ENCODE data around the gene OTOG.
A peak's percentile ranks its signal among the peaks of the same experiment; 100 is the strongest.

The OTOG gene

GRCh38 chr11:17541330-17541885 lies 5.7 kb upstream of the OTOG start:
- Histone ChIP-seq H3K9ac (ENCODE audit: low read depth, low read length) (no peak overlapping the region), H3K27ac (ENCODE audit: low read depth, low read length) (no peak overlapping the region), H3K4me3 (ENCODE audit: low read depth, low read length) (no peak overlapping the region), H3K27me3 (ENCODE audit: control insufficient read depth, insufficient read depth, low read length) (peaks cover 11% of the 10 kb centered on the region), H3K9me3 (ENCODE audit: control insufficient read depth, insufficient read depth, low read length) (no peaks in the 10 kb centered on the region), H3K36me3 (ENCODE audit: control insufficient read depth, insufficient read depth, low read length) (no peaks in the 10 kb centered on the region), H3K4me1 (ENCODE audit: control insufficient read depth, insufficient read depth, low read length) (no peaks in the 10 kb centered on the region)

DNA sequence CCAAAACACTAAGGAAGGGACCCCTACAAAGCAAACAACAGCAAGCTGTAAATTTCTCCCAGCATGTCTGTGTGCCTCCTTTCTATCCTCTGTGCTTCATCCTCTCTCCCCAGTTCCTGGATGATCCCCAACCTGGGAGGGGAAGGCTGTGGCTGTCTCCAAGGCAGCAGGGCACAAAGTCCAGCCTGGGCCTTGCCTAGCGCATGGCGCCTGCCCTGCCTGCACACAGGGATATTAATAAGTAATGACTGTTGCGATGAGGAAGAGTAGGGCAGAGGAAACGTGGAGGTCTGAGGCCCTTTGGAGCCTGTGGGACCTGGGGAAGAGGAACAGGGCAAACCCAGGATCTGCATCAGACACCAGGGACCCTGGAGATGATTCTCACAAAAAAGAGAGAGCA lies 4.8 kb upstream of the OTOG start:
- H3K9me3 ChIP-seq (ENCODE audit: control insufficient read depth, insufficient read depth, low read length): no peaks in the 10 kb centered on the region
- H3K4me3 ChIP-seq (ENCODE audit: low read depth, low read length): no peak overlapping the region
- H3K27me3 ChIP-seq (ENCODE audit: control insufficient read depth, insufficient read depth, low read length): peaks cover 13% of the 10 kb centered on the region
- peaks cover 5% of the 10 kb centered on the region for H3K4me1 ChIP-seq (ENCODE audit: control insufficient read depth, insufficient read depth, low read length)
- H3K36me3 ChIP-seq (ENCODE audit: control insufficient read depth, insufficient read depth, low read length): no peaks in the 10 kb centered on the region
- no peak overlapping the region for H3K27ac ChIP-seq (ENCODE audit: low read depth, low read length)
- H3K9ac ChIP-seq (ENCODE audit: low read depth, low read length): no peak overlapping the region

DNA sequence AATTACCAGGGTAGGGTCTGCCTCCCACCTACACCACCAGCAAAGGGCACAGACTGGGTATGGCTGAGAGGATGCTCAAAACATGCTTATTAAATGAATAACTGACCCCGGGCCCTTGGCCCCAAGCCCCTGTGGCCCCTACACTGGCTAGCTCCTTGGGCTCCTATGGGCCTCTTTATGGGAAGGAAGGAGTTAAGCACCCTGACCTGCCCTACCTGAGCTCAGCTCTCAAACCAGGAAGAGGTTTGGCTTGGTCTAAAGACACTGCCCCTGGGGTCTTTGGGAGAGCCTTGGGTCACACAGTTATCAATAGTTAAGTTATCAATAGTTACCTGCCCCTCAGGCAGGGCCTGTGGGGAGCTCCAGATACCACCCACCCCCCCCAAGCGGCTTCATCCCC lies 4.0 kb upstream of the OTOG start:
- H3K9ac ChIP-seq (ENCODE audit: low read depth, low read length): no peak overlapping the region
- peaks cover 10% of the 10 kb centered on the region for H3K4me1 ChIP-seq (ENCODE audit: control insufficient read depth, insufficient read depth, low read length)
- no peak overlapping the region for H3K4me3 ChIP-seq (ENCODE audit: low read depth, low read length)
- no peak overlapping the region for H3K27ac ChIP-seq (ENCODE audit: low read depth, low read length)
- no peaks in the 10 kb centered on the region for H3K36me3 ChIP-seq (ENCODE audit: control insufficient read depth, insufficient read depth, low read length)
- peaks cover 21% of the 10 kb centered on the region for H3K27me3 ChIP-seq (ENCODE audit: control insufficient read depth, insufficient read depth, low read length)
- no peaks in the 10 kb centered on the region for H3K9me3 ChIP-seq (ENCODE audit: control insufficient read depth, insufficient read depth, low read length)

DNA sequence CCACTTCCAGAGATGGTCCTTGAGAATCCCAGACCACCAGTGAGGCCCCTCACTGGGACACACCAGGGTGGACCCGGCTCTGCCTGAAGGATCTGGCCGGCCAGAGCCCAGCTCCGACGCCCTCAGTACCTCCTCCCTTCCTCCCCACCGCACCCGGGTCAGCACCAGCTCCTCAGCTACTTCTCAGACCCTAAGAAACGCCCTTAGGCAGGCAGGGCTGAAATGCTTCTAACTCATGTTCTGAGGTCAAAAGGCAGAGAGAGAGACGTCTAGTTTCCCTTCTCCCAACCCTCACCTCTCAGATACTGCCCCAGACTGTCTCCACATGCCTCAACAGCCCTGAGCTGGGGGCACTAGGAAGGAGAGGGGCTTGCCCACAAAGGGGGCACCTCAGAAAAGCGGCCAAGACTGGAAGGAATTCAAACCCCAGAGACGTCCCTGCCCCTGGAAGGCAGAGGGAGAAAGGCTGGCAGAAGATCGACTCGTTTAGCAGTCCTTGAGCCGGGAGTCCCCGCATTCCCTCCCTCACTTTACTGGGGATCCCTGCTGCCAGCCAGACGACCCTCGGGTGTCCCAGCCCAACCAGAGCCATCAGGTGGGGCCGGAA lies 3.4 kb upstream of the OTOG start:
- Histone ChIP-seq H3K27me3 (ENCODE audit: control insufficient read depth, insufficient read depth, low read length) (peaks cover 21% of the 10 kb centered on the region), H3K9me3 (ENCODE audit: control insufficient read depth, insufficient read depth, low read length) (no peaks in the 10 kb centered on the region), H3K36me3 (ENCODE audit: control insufficient read depth, insufficient read depth, low read length) (no peaks in the 10 kb centered on the region), H3K4me1 (ENCODE audit: control insufficient read depth, insufficient read depth, low read length) (peaks cover 10% of the 10 kb centered on the region), H3K27ac (ENCODE audit: low read depth, low read length) (no peak overlapping the region), H3K4me3 (ENCODE audit: low read depth, low read length) (peak overlapping the region; percentile 71), H3K9ac (ENCODE audit: low read depth, low read length) (no peak overlapping the region)

- H3K27ac ChIP-seq (ENCODE audit: low read depth, low read length): no peak within 1 kb of the TSS
- no peaks in the 10 kb centered on the region for H3K36me3 ChIP-seq (ENCODE audit: control insufficient read depth, insufficient read depth, low read length)
- peaks cover 21% of the 10 kb centered on the region for H3K27me3 ChIP-seq (ENCODE audit: control insufficient read depth, insufficient read depth, low read length)
- H3K4me3 ChIP-seq (ENCODE audit: low read depth, low read length): peak within 1 kb of the TSS; percentile 71
- H3K9ac ChIP-seq (ENCODE audit: low read depth, low read length): no peak within 1 kb of the TSS
- peaks cover 10% of the 10 kb centered on the region for H3K4me1 ChIP-seq (ENCODE audit: control insufficient read depth, insufficient read depth, low read length)
- H3K9me3 ChIP-seq (ENCODE audit: control insufficient read depth, insufficient read depth, low read length): no peaks in the 10 kb centered on the region
Measured at GRCh38 chr11:17544181-17544622, 2.9 kb upstream of the OTOG start, which contains the start of gene USH1C. USH1C (minus strand) TSS chr11:17544416; CDS start chr11:17544307, 109 bp downstream.

DNA sequence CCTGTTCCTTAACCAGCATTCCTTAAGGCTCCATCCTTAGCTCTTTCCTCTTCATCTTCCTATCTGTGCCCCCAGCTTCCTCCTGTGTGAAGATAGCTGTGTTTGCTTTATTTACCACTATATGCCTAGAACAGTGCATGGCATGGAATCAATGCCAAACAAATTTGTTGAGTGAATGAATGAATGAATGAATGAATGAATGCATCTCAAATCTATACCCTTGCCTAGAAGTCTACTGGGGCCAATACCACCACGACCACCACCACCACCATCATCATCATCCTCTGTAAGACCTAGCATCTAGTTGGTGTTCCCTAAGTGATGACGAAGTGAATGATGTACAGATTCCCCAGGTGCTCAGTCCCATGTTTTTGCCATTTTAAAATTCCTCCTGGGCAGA lies 819 bp upstream of the OTOG start:
- Histone ChIP-seq H3K9ac (ENCODE audit: low read depth, low read length) (no peak overlapping the region), H3K27me3 (ENCODE audit: control insufficient read depth, insufficient read depth, low read length) (peaks cover 21% of the 10 kb centered on the region), H3K4me1 (ENCODE audit: control insufficient read depth, insufficient read depth, low read length) (peaks cover 10% of the 10 kb centered on the region), H3K9me3 (ENCODE audit: control insufficient read depth, insufficient read depth, low read length) (no peaks in the 10 kb centered on the region), H3K4me3 (ENCODE audit: low read depth, low read length) (no peak overlapping the region), H3K36me3 (ENCODE audit: control insufficient read depth, insufficient read depth, low read length) (no peaks in the 10 kb centered on the region), H3K27ac (ENCODE audit: low read depth, low read length) (no peak overlapping the region)

DNA sequence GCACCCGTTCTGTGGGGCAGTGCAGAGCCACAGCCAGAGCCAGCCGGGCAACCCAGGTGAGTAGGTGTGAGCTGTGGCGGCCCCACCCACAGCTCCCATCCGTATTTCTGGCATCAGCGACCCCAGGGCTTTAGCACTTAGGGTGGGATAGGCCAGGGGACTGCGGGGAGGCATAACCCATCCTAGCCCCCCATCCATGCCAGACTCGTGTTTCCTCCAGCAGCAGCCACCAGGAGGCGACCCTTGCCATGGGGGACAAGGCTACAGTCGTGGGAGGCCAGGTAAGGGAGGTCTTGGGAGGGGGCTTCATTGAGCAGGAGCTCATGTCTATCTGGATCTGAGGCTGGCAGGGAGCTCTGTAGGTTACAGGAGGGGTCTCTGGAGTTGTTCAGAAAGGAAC lies 873 bp downstream of the OTOG start:
- Histone ChIP-seq H3K9ac (ENCODE audit: low read depth, low read length) (no peak overlapping the region), H3K4me1 (ENCODE audit: control insufficient read depth, insufficient read depth, low read length) (peaks cover 10% of the 10 kb centered on the region), H3K27me3 (ENCODE audit: control insufficient read depth, insufficient read depth, low read length) (peaks cover 17% of the 10 kb centered on the region), H3K4me3 (ENCODE audit: low read depth, low read length) (no peak overlapping the region), H3K36me3 (ENCODE audit: control insufficient read depth, insufficient read depth, low read length) (no peaks in the 10 kb centered on the region), H3K9me3 (ENCODE audit: control insufficient read depth, insufficient read depth, low read length) (no peaks in the 10 kb centered on the region), H3K27ac (ENCODE audit: low read depth, low read length) (no peak overlapping the region)

DNA sequence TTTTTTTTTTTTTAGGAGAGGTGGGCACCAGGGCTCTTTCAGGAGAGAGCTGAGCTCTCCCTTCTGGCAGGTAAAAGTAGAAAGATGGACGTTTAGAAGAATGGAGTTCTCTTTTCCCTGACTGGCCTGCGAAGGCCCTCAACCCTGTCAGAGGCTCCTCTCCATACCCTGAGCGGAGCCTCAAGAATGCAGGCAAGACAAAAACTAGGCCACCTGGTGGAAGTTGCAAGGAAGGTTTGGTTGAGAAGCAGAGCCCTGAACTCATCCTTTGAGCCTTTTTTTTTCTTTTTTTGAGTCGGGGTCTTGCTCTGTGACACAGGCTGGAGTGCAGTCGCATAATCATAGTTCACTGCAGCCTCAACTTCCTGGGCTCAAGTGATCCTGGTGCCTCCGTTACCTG lies 1.4 kb downstream of the OTOG start:
- no peak overlapping the region for H3K9ac ChIP-seq (ENCODE audit: low read depth, low read length)
- H3K36me3 ChIP-seq (ENCODE audit: control insufficient read depth, insufficient read depth, low read length): no peaks in the 10 kb centered on the region
- H3K4me1 ChIP-seq (ENCODE audit: control insufficient read depth, insufficient read depth, low read length): peaks cover 10% of the 10 kb centered on the region
- H3K9me3 ChIP-seq (ENCODE audit: control insufficient read depth, insufficient read depth, low read length): no peaks in the 10 kb centered on the region
- peaks cover 16% of the 10 kb centered on the region for H3K27me3 ChIP-seq (ENCODE audit: control insufficient read depth, insufficient read depth, low read length)
- no peak overlapping the region for H3K4me3 ChIP-seq (ENCODE audit: low read depth, low read length)
- H3K27ac ChIP-seq (ENCODE audit: low read depth, low read length): no peak overlapping the region

DNA sequence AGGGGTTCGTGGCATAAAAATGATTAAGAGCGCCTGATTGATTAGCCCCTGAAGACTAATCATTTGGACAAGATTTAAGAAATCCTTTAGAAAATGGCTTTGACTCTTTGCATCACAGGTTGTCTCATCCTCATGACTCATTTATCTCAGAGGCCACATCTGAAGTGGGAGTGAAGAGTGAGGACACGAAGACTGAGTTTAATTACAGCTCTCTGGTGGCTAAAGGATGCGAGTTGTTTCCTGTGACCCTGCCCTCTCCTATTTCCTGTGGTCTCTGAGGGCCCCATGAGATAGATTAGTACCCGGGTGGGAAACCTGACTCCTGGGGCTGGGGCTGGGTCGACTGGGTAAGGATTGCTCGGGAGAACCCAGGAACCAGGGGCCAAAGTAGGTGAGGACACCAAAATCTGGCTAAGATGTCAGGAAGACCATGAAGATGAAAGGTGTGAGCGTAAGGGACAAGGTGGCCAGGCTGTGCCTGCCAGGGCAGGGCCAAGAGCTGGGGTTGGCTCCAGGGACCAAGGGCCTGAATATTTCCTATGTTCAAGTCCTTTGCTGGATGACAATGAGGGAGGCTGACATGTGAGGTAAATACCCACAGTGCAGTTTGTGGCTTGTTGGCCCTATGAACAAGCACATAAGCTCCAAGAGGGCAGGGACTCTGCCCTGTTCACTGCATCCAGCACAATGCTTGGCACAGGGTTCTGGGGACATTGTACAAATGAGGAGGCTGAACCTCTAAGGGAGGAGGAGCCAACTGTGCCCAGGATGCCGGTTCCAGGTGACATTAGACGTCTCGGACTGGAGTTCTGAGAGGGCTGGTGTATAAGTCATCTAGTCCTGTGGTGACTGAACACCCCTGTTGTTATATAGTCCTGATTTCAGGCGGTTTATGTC lies 3.6 kb downstream of the OTOG start:
- Histone ChIP-seq H3K4me3 (ENCODE audit: low read depth, low read length) (no peak overlapping the region), H3K9me3 (ENCODE audit: control insufficient read depth, insufficient read depth, low read length) (no peaks in the 10 kb centered on the region), H3K9ac (ENCODE audit: low read depth, low read length) (no peak overlapping the region), H3K27ac (ENCODE audit: low read depth, low read length) (no peak overlapping the region), H3K27me3 (ENCODE audit: control insufficient read depth, insufficient read depth, low read length) (peaks cover 10% of the 10 kb centered on the region), H3K36me3 (ENCODE audit: control insufficient read depth, insufficient read depth, low read length) (no peaks in the 10 kb centered on the region), H3K4me1 (ENCODE audit: control insufficient read depth, insufficient read depth, low read length) (peaks cover 10% of the 10 kb centered on the region)

- peaks cover 10% of the 10 kb centered on the region for H3K4me1 ChIP-seq (ENCODE audit: control insufficient read depth, insufficient read depth, low read length)
- no peak overlapping the region for H3K27ac ChIP-seq (ENCODE audit: low read depth, low read length)
- H3K9me3 ChIP-seq (ENCODE audit: control insufficient read depth, insufficient read depth, low read length): no peaks in the 10 kb centered on the region
- H3K9ac ChIP-seq (ENCODE audit: low read depth, low read length): no peak overlapping the region
- H3K36me3 ChIP-seq (ENCODE audit: control insufficient read depth, insufficient read depth, low read length): no peaks in the 10 kb centered on the region
- peaks cover 10% of the 10 kb centered on the region for H3K27me3 ChIP-seq (ENCODE audit: control insufficient read depth, insufficient read depth, low read length)
- H3K4me3 ChIP-seq (ENCODE audit: low read depth, low read length): no peak overlapping the region
Measured at GRCh38 chr11:17551347-17552040, 4.4 kb downstream of the OTOG start.

DNA sequence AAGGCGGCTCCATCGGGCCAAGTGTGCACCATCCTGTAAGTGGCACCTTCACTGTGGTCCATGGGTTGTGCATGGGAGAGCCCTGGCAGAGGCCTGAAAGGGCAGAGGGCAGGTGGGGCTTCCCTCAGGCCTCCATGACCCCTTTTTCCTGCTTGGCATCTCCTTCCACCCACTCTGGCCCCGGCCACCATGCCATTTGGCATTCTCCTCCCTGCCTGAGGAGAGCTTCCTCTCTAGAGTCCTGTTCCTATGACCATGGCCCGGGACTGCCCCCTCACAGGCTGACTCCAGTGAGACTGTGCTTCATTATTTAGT lies 4.9 kb downstream of the OTOG start:
- Histone ChIP-seq H3K27ac (ENCODE audit: low read depth, low read length) (no peak overlapping the region), H3K9ac (ENCODE audit: low read depth, low read length) (no peak overlapping the region), H3K27me3 (ENCODE audit: control insufficient read depth, insufficient read depth, low read length) (peaks cover 10% of the 10 kb centered on the region), H3K4me1 (ENCODE audit: control insufficient read depth, insufficient read depth, low read length) (peaks cover 7% of the 10 kb centered on the region), H3K9me3 (ENCODE audit: control insufficient read depth, insufficient read depth, low read length) (no peaks in the 10 kb centered on the region), H3K4me3 (ENCODE audit: low read depth, low read length) (no peak overlapping the region), H3K36me3 (ENCODE audit: control insufficient read depth, insufficient read depth, low read length) (no peaks in the 10 kb centered on the region)
